K562 (cell line): ENCODE data around the gene SON. TPM values are rescaled to one million over a fixed set of nuclear protein-coding genes. Genes with fewer than 3 reads are reported as not detected.

ENCODE experiments used
- BMI1 ChIP-seq: fragments of 150-350 bp; IDR thresholded peaks from 2 replicates; pipeline ENCODE4 v1.6.1; 2014; ENCODE audit warnings: low read length
- FIP1L1 ChIP-seq: fragments of 200-400 bp; formaldehyde crosslinking; IDR thresholded peaks from 2 replicates; pipeline ENCODE4 v1.6.1; 2018; ENCODE audit warnings: mild to moderate bottlenecking, low read depth, low read length; ENCODE audit not compliant: poor library complexity, severe bottlenecking
- KHSRP ChIP-seq: fragments of 450-650 bp; IDR thresholded peaks from 2 replicates; pipeline ENCODE4 v1.6.1; 2017
- KLF13 ChIP-seq: fragments of 450-650 bp; IDR thresholded peaks from 2 replicates; pipeline ENCODE4 v1.6.1; 2016; ENCODE audit warnings: missing genetic modification characterization, low read depth, mild to moderate bottlenecking, missing compliant biosample characterization, moderate library complexity, borderline replicate concordance
- NFE2 ChIP-seq: IDR thresholded peaks from 2 replicates; pipeline ENCODE4 v1.6.1; 2014; ENCODE audit warnings: antibody characterized with exemption, low read depth
- POLR2A ChIP-seq: fragments of 450-650 bp; conservative IDR thresholded peaks from 2 replicates; pipeline ENCODE4 v1.6.1; 2016
- SRF ChIP-seq, 2 experiments: fragments of 250-450, 450-650 bp in 1 of 2; sonication (Bioruptor Pico) in 1 of 2; sonication (generic) in 1 of 2; formaldehyde crosslinking; IDR thresholded peaks; 2 replicates each; pipeline versions ENCODE4 v1.5.0 to v1.5.1; 2020 to 2022; ENCODE audit warnings: mild to moderate bottlenecking in 1 of 2, missing genetic modification reagents in 1 of 2
- TFAM ChIP-seq: fragments of 250-450 bp; sonication (Bioruptor Pico); conservative IDR thresholded peaks from 2 replicates; pipeline ENCODE4 v1.5.0; 2021; ENCODE audit warnings: mild to moderate bottlenecking, moderate library complexity
- ZNF699 ChIP-seq: fragments of 250-450 bp; sonication (Bioruptor Pico); IDR thresholded peaks from 2 replicates; pipeline ENCODE4 v1.8.0; 2021; ENCODE audit warnings: mild to moderate bottlenecking, moderate library complexity; ENCODE audit not compliant: insufficient replicate concordance
- polyA plus RNA-seq, 8 experiments: library from polyadenylated mRNA; depleted of rRNA in 4 of 8; stranded (reverse) in 5 of 8; unstranded in 3 of 8; fragments of >200 nt; fragmentation: Nextera tagmentation in 2 of 8; fragmentation: Illumina TruSeq in 1 of 8; extraction: Ambion mirVana in 2 of 8; extraction: Trizol in 1 of 8; gene quantifications; 2 replicates each; pipeline versions ENCODE4 v1.2.1 to v1.2.3, GENCODE V29; 2011 to 2014; ENCODE audit warnings: inconsistent platforms in 1 of 8, missing spikeins in 1 of 8
- total RNA-seq, 7 experiments: library from RNA; depleted of rRNA in 6 of 7; stranded (reverse); fragments of >200 nt in 6 of 7; fragmentation: Illumina TruSeq in 2 of 7; extraction: Trizol in 2 of 7; gene quantifications; 2 replicates each; pipeline versions ENCODE4 v1.2.1 to v1.2.3, GENCODE V29; 2011 to 2021; ENCODE audit warnings: low replicate concordance in 1 of 7
- TF ChIP-seq, protein P1 (sequence below): fragments of 200-600 bp; sonication (generic); IDR thresholded peaks from one replicate; pipeline ENCODE4 v1.6.1; 2012; ENCODE audit warnings: mild to moderate bottlenecking, low read depth, low read length, inconsistent platforms
- TF ChIP-seq, protein P2 (sequence below), 3 experiments: fragments of 200-800 bp in 1 of 3; fragments of 250-450 bp in 1 of 3; fragments of 450-650 bp in 1 of 3; sonication (Bioruptor Pico) in 1 of 3; sonication (Bioruptor generic) in 1 of 3; formaldehyde crosslinking in 1 of 3; IDR thresholded peaks; 2 replicates each; pipeline versions ENCODE4 v1.6.1 to v1.8.0; 2016 to 2022; ENCODE audit warnings: mild to moderate bottlenecking in 2 of 3, missing genetic modification characterization in 2 of 3, missing compliant biosample characterization in 1 of 3, moderate library complexity in 1 of 3

SON gene
- total and polyA plus RNA-seq, 9 of the 15 experiments (the other 6 are each of a cell fraction or from before 2014, with no cell fraction given), result 105 to 742 (median 187) TPM

DNA sequence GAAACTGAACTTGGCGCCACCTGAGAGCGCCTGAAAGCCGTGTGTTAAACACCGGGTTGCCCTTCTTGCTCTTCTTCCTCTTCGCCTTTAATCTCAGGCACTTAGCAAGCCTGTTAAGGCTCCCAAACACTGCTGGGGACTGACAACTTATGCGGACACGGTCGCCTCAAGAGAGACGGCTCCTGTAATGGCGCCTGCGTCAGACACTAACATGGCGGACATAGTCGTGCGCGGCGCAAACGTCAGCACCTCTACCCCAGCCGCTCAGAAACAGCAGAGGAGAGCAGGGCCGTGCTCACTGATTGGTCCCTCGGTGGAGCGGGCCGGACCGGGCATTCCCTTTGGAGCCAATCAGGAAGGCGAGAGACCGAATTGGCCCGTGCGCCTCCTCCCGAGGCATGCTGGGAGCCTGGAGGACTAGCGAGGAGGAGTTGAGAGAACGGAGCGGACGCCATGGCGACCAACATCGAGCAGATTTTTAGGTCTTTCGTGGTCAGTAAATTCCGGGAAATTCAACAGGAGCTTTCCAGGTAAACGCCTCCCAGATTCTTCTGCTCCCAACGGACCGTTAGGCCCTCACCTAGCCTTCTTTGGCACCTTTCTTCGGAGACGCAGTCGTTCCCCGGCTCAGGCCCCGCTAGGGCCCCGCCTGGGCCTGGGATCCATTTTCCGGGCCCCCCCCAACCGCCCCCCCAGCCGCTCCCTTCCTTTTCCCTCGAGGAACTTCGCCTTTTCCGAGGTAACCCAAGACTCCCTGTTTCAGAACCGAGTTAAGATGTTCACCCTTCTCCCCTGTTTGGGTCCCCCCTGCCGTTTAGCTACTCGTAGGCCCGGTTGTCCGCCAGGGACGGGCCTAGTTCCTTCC lies at the start of gene SON (continued):
- TF ChIP-seq, protein P1, sequence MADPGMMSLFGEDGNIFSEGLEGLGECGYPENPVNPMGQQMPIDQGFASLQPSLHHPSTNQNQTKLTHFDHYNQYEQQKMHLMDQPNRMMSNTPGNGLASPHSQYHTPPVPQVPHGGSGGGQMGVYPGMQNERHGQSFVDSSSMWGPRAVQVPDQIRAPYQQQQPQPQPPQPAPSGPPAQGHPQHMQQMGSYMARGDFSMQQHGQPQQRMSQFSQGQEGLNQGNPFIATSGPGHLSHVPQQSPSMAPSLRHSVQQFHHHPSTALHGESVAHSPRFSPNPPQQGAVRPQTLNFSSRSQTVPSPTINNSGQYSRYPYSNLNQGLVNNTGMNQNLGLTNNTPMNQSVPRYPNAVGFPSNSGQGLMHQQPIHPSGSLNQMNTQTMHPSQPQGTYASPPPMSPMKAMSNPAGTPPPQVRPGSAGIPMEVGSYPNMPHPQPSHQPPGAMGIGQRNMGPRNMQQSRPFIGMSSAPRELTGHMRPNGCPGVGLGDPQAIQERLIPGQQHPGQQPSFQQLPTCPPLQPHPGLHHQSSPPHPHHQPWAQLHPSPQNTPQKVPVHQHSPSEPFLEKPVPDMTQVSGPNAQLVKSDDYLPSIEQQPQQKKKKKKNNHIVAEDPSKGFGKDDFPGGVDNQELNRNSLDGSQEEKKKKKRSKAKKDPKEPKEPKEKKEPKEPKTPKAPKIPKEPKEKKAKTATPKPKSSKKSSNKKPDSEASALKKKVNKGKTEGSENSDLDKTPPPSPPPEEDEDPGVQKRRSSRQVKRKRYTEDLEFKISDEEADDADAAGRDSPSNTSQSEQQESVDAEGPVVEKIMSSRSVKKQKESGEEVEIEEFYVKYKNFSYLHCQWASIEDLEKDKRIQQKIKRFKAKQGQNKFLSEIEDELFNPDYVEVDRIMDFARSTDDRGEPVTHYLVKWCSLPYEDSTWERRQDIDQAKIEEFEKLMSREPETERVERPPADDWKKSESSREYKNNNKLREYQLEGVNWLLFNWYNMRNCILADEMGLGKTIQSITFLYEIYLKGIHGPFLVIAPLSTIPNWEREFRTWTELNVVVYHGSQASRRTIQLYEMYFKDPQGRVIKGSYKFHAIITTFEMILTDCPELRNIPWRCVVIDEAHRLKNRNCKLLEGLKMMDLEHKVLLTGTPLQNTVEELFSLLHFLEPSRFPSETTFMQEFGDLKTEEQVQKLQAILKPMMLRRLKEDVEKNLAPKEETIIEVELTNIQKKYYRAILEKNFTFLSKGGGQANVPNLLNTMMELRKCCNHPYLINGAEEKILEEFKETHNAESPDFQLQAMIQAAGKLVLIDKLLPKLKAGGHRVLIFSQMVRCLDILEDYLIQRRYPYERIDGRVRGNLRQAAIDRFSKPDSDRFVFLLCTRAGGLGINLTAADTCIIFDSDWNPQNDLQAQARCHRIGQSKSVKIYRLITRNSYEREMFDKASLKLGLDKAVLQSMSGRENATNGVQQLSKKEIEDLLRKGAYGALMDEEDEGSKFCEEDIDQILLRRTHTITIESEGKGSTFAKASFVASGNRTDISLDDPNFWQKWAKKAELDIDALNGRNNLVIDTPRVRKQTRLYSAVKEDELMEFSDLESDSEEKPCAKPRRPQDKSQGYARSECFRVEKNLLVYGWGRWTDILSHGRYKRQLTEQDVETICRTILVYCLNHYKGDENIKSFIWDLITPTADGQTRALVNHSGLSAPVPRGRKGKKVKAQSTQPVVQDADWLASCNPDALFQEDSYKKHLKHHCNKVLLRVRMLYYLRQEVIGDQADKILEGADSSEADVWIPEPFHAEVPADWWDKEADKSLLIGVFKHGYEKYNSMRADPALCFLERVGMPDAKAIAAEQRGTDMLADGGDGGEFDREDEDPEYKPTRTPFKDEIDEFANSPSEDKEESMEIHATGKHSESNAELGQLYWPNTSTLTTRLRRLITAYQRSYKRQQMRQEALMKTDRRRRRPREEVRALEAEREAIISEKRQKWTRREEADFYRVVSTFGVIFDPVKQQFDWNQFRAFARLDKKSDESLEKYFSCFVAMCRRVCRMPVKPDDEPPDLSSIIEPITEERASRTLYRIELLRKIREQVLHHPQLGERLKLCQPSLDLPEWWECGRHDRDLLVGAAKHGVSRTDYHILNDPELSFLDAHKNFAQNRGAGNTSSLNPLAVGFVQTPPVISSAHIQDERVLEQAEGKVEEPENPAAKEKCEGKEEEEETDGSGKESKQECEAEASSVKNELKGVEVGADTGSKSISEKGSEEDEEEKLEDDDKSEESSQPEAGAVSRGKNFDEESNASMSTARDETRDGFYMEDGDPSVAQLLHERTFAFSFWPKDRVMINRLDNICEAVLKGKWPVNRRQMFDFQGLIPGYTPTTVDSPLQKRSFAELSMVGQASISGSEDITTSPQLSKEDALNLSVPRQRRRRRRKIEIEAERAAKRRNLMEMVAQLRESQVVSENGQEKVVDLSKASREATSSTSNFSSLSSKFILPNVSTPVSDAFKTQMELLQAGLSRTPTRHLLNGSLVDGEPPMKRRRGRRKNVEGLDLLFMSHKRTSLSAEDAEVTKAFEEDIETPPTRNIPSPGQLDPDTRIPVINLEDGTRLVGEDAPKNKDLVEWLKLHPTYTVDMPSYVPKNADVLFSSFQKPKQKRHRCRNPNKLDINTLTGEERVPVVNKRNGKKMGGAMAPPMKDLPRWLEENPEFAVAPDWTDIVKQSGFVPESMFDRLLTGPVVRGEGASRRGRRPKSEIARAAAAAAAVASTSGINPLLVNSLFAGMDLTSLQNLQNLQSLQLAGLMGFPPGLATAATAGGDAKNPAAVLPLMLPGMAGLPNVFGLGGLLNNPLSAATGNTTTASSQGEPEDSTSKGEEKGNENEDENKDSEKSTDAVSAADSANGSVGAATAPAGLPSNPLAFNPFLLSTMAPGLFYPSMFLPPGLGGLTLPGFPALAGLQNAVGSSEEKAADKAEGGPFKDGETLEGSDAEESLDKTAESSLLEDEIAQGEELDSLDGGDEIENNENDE, result no peak
- no peak for TF ChIP-seq ZNF699 (CRISPR knock-in tag)
- no peak for TF ChIP-seq BMI1
- TF ChIP-seq TFAM (CRISPR knock-in tag), result no peak
- TF ChIP-seq, protein P2, sequence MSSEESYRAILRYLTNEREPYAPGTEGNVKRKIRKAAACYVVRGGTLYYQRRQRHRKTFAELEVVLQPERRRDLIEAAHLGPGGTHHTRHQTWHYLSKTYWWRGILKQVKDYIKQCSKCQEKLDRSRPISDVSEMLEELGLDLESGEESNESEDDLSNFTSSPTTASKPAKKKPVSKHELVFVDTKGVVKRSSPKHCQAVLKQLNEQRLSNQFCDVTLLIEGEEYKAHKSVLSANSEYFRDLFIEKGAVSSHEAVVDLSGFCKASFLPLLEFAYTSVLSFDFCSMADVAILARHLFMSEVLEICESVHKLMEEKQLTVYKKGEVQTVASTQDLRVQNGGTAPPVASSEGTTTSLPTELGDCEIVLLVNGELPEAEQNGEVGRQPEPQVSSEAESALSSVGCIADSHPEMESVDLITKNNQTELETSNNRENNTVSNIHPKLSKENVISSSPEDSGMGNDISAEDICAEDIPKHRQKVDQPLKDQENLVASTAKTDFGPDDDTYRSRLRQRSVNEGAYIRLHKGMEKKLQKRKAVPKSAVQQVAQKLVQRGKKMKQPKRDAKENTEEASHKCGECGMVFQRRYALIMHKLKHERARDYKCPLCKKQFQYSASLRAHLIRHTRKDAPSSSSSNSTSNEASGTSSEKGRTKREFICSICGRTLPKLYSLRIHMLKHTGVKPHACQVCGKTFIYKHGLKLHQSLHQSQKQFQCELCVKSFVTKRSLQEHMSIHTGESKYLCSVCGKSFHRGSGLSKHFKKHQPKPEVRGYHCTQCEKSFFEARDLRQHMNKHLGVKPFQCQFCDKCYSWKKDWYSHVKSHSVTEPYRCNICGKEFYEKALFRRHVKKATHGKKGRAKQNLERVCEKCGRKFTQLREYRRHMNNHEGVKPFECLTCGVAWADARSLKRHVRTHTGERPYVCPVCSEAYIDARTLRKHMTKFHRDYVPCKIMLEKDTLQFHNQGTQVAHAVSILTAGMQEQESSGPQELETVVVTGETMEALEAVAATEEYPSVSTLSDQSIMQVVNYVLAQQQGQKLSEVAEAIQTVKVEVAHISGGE (CRISPR knock-in tag; IDR thresholded peaks at IDR 0.05), result peak in 1 of 3 experiments; percentile 7; a peak in 2 of 6 replicates
- peak in 1 of 2 experiments; percentile 80; a peak in 1 of 4 replicates for TF ChIP-seq SRF (CRISPR knock-in tag; IDR thresholded peaks at IDR 0.05)
- 0 out of 2 replicates have a peak, but pooled peaks have one; percentile 15 for TF ChIP-seq NFE2
- TF ChIP-seq FIP1L1, result no peak
- 0 out of 2 replicates have a peak, but pooled peaks have one; percentile 47 for TF ChIP-seq KLF13
- no peak for TF ChIP-seq KHSRP
- TF ChIP-seq POLR2A, result peak; percentile 97
